GM12801 (cell line): ENCODE measurements around the gene SYNJ2.
A peak's percentile ranks its signal among the peaks of the same experiment; 100 is the strongest.

Experiments
- TF ChIP-seq, protein P1 (sequence below): IDR thresholded peaks from one replicate; pipeline ENCODE4 v1.5.1; 2011; ENCODE audit warnings: control low read depth; ENCODE audit not compliant: insufficient read length; ENCODE audit errors: extremely low read depth

Gene SYNJ2

DNA sequence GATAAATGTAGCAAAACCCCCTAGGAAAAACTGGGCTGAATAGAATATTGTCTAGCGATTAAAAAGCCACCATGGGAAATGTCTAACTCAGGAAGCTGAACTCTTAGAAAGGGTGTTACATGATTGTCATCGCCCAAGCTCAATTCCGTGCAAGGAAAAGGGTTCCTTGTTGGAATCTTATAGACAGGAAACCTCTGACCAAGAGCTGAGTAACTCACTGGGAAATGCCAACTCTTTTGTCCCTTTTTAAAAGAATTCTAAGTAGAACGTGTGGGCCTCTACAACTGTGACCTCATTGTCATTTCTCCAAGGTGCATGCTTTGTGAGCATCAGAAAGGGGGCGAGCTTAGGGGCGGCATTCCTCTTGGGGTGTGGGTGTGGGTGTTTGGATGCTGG is 88.1 kb downstream of the SYNJ2 start:
- TF ChIP-seq, protein P1, sequence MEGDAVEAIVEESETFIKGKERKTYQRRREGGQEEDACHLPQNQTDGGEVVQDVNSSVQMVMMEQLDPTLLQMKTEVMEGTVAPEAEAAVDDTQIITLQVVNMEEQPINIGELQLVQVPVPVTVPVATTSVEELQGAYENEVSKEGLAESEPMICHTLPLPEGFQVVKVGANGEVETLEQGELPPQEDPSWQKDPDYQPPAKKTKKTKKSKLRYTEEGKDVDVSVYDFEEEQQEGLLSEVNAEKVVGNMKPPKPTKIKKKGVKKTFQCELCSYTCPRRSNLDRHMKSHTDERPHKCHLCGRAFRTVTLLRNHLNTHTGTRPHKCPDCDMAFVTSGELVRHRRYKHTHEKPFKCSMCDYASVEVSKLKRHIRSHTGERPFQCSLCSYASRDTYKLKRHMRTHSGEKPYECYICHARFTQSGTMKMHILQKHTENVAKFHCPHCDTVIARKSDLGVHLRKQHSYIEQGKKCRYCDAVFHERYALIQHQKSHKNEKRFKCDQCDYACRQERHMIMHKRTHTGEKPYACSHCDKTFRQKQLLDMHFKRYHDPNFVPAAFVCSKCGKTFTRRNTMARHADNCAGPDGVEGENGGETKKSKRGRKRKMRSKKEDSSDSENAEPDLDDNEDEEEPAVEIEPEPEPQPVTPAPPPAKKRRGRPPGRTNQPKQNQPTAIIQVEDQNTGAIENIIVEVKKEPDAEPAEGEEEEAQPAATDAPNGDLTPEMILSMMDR = no peak

DNA sequence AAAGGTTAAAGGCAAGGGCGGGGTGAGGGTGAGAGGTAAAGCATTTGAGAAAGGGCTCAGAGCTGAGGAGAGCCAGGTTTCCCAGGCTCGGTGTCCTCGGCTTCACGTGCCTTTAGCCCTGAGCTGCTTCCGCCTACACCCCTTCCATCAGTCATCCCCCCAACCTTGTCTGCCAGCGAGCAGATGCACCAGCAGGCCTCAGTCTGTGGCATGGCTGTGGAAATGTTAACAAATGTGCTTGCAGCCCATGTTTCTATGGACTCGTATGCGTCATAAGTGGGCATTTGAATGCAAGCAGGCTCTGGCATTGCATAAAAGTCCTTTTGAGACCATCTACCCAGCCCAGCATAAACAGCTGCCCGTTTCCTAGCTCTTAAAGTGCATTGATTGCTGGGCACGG is 88.8 kb downstream of the SYNJ2 start:
- TF ChIP-seq, protein P1 = no peak

DNA sequence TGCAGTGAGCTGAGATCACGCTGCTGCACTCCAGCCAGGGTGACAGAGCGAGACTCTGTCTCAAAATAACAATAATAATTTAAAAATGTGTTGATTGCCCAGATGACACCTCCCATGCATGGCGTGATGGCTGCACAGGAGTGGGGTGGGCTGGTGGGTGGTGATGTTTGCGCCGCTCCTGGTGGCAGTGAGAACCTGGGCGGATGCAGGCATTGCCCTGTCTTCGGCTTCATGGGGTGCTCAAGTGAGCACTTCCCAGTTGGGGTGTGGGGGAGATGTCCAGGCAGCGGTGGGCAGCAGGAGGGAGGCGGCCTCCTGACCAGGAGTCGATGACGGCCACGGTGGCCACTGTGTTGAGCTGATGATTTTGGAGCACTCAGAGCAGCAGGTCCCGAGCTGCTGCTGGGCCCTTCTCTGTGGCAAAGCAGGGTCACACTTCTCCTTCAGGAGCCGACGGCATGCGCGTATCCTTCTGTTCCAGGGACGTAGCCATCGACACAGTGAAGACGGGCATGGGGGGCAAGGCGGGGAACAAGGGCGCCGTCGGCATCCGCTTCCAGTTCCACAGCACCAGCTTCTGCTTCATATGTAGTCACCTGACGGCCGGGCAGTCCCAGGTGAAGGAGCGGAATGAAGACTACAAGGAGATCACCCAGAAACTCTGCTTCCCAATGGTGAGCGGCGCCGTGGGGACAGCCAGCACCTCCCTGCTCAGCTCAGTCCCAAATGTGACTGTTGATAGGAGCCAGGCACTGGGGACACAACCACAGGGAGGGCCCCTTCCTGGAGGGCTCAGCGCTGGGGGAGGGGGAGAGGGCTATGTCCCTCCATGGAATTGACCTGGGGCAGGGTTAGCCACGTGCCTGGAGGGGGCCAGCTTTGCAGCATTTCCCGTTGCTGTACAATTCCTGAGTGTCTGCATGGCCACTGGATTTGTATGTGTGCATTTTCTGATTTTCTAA is 89.7 kb downstream of the SYNJ2 start:
- TF ChIP-seq, protein P1 = no peak

DNA sequence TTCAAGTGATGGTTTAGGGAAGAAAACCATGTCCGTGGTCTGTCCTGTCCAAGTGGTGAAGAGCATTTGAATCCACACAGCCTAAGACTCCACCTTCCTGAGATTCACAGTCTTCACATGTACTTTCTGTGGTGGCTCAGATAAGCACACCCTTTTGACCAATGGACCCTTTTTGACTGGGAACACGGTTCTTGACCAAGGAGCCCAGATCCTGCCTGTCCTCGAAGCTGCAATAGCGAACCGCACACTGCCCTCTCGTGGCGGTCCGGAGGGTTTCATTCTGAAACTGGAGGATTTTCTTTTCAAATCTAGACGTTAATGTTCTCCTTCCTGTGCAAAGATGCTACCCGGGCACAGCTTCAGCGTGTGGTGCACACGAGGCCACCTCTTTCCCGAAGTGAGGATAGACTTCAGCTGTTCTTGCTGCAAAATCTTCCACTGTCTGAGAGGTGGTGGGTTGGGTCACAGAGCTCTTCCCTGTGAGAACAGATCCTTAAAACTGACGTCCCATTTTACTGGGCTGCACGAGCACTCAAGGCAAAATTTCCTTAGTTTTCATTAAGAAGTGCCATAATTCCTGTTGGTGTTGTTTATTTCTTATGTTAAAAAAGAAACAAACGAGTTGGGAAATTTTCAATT is 90.5 kb downstream of the SYNJ2 start:
- TF ChIP-seq, protein P1 = peak; percentile 9

DNA sequence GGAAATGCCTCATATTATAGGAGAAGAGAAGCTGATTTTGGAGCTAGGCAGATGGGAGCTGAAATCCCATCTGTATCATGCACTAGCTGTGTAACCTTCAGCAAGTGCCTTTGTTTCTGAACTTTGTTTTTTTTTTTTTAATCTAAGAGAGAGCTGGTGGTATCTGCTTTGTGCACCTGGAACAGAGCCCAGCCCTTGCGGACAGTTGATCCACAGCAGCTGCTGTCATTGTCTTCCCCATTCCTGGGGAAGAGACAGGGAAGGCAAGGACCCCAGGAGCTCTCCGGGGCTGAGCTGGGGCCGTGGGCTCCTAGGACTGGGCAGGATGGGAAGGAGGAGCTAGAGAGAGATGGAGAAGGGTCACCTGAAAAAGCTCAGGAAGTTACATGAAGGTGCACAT is 92.1 kb downstream of the SYNJ2 start:
- TF ChIP-seq, protein P1 = no peak

DNA sequence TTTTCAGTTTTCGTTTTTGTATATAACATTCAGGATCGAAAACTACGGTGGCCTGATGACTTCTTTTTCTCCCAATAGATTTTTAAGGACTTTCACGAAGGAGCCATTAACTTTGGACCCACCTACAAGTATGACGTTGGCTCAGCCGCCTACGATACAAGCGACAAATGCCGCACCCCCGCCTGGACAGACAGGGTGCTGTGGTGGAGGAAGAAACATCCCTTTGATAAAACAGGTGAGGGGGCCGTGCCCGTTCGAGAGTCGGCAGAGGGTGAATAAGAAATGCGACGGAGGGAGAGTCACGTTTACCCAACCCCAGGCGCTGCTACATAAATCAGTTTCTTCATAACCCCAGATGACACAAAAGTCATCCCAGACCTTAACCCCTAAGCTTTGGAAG is 94.9 kb downstream of the SYNJ2 start:
- TF ChIP-seq, protein P1 = no peak

DNA sequence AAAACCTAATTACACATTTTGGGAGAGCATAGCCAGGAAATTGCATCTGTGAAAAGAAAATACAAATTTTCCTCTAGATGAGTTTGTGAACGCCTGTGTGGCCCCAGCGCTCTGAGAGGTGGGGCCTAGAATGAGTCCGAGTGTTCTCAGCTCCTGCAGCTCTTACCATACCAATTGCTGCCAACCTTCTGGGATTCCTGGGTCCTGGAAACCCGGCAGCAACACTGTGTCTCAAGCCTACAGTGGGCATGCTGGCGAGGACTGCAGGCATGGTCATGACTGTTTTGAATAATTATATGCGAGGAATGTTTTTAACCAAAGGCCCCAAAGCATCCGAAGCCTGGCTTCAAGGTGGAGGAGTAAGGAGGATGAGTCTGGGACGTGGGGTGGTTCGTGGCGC is 96.0 kb downstream of the SYNJ2 start:
- TF ChIP-seq, protein P1 = no peak
